Subcutaneous adipose tissue (tissue), 4 donors: ENCODE measurements around the gene PRPF40A. TPM values are rescaled to one million over a fixed set of nuclear protein-coding genes. Genes with fewer than 3 reads are reported as not detected.

Experiments used
- CTCF ChIP-seq: fragments of 450-650 bp; IDR thresholded peaks from one replicate; pipeline ENCODE4 v1.5.1; 2016; ENCODE audit warnings: low read depth, mild to moderate bottlenecking, control low read depth, antibody characterized with exemption, moderate library complexity
- total RNA-seq, 4 donors: library from RNA; depleted of rRNA; stranded (reverse); fragments of >200 nt; gene quantifications; one replicate each; pipeline ENCODE4 v1.1.0, GENCODE V29; 2016

PRPF40A gene
- total RNA-seq, 4 donors from 2014 or later = 66.7 to 84.5 (median 77.5) TPM

DNA sequence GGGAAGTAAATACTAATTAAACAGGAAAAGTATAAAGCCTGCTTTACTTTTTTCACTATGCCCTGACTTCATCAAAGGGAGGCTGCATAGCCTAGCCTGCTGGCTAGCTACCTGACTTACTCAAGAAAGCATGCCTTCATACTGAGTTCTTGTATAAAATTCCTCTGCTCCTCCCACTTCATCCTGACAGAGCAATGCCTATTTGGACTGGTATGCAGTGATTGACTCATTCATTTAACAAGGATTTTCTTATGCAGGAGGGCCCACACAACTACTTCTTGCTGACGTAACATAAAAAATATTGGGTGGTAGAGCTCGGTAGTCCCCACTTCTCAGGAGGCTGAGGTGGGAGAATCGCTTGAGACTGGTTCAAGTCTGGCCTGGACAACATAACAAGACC is 70.5 kb downstream of the PRPF40A start:
- no peak for TF ChIP-seq CTCF

GRCh38 chr2:152646264-152646663 is 71.0 kb downstream of the PRPF40A start:
- TF ChIP-seq CTCF = no peak

GRCh38 chr2:152644189-152644873 is 72.9 kb downstream of the PRPF40A start:
- TF ChIP-seq CTCF = no peak

DNA sequence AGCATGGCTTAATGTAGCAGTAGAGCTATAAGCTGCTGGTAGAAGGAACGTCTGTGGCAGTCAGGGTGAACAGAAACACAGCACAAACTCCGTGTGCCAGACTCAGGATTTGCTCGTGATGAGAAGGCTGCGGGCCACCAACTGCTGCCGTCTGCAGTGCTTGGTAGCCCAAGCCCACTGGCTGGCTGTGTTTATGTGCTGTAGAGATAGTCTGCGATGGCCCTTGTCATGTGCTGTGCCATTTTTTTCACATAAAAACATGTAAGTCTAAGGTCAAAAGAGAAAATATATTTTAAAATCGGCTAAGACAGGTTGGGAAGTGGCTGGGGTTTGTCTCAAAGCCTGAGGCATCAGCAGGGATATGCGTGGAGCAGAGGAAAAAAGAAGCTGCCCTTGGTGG is 78.7 kb downstream of the PRPF40A start:
- TF ChIP-seq CTCF = no peak

DNA sequence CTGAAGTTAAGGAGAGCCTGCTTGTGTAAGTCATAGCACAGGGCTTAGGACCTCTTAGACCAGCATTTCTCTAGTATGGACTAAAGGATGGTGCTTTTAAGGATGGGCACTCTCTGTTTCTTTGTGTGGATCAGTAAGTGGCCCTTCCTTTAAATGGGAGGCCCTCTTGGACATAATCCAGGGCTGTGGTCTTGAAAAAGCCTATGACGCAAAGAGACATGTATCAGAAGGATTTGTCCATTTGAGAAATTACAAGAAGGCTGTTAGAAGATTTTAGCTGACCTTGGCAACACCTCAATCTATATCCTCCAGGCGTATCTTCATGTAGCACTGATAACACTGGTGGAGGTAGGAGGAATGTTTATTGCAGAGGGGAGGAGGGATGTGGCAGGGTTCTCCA is 79.2 kb downstream of the PRPF40A start:
- no peak for TF ChIP-seq CTCF

DNA sequence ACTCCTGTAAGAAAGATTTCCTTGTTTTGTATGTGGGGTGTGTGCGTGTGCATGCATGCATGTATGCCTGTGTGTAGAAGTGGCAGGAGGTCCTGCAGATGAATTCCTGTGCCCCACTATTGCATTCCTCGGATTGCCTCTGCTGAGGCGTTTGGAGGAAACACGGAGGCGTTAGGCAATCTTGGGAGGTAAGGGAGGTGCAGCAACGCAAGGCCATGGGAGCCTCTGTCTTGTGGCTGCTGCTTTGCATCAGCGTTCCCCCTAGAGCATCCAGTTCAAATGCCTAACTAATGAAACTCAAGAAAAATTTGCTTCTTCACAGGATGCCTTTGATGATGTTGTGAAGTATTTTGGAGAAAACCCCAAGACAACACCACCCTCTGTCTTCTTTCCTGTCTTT is 80.0 kb downstream of the PRPF40A start:
- TF ChIP-seq CTCF = no peak

GRCh38 chr2:152635635-152636298 is 81.5 kb downstream of the PRPF40A start:
- TF ChIP-seq CTCF = no peak
